ENCODE results near the gene IL1RAP.
"Not testable (repeated sequence)": the region's sequence is repeated elsewhere in the genome, so short reads cannot be mapped to it uniquely, and the experiment has no call there.

IL1RAP gene

DNA sequence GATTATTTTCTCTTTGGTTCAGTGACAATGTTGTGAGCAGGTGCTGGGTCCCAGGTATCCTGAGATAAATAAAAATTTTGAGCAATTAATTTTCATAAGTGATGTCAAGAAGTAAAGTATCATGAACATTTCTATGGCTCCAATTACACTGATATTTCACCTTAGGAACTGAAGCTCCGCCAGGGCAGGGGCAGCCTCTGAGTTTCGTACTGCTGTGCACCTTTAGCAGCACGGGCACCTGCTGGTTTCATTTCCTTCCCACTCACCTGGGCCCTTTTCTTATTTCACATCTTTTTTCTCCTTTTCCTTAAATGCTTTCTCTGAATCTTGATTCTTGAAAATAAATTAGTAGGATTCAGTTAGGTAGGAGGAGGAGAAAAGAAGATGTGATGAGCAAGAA is 1.2 kb upstream of the IL1RAP start:
- DNase-seq (ENCODE audit: low read depth): no peak

DNA sequence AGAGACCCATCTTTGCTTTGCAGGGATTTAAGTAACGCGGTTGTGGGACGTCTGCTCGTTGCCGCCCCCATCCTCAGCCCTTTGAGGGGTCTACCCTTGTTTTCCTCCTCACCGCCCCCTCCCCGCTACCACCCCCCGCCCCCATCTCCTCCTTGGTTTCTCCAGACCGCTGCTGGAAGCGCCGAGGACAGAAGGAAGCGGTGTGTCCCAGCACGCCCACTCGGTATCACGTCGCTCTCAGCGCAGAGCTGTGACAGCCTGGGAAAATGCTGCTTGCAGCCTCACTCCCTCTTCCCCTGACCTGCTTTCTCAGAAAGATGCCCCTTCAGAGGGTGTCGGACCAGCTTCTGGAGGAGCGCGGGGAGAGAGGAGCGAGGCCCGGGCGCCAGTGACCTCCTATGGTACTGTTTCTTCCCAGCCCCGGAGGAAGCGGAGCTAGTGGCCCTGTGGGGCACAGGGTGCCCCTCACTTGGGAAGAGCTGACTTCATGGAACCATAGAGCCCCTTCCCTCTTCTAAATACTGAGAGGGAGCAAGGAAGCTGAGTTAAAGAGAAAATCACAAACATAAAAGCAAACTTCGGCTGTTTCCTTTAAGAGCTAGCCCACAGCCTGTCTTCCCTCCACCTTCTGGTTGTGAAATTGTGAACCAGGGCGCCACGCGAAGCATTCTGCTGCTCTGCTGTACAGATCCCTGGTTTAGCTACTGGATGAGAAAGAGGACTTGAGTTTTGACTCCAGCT is 698 bp downstream of the IL1RAP start:
- no peak for DNase-seq (ENCODE audit: low read depth)

GRCh38 chr3:190516416-190516815 is 2.5 kb downstream of the IL1RAP start:
- DNase-seq (ENCODE audit: low read depth): no peak

DNA sequence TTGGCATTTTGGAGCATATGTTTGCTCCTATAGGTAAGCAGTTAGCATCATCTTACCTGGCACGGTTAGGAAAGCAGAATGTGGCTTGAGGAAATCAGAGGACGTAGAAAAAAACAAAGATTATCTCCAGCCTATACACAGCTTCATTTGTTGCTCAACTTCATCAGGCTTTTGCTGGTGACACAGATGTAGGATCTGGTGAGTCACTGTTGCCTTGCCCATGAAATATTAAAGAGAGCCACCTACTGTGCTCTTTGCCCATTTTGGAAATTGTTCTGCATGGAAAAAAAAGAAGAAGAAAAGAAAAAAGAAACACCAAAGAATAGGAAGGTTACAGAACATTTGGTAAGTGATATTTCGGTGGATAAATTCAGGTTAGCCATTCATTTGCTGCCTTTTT is 3.8 kb downstream of the IL1RAP start:
- DNase-seq (ENCODE audit: low read depth): no peak

DNA sequence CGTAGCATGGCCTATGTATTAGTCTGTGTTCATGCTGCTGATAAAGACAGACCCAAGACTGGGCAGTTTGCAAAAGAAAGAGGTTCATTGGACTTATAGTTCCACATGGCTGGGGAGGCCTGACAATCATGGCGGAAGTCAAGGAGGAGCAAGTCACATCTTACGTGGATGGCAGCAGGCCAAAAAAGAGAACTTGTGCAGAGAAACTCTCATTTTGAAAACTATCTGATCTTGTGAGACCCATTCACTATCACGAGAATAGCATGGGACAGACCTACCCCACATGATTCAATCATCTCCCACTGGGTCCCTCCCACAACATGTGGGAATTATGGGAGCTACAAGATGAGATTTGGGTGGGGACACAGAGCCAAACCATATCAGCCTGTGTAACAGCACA is 4.6 kb downstream of the IL1RAP start:
- DNase-seq (ENCODE audit: low read depth): not testable (repeated sequence)

GRCh38 chr3:190519886-190520285 is 6.0 kb downstream of the IL1RAP start:
- DNase-seq (ENCODE audit: low read depth): no peak

GRCh38 chr3:190521998-190522397 is 8.1 kb downstream of the IL1RAP start:
- DNase-seq (ENCODE audit: low read depth): no peak

DNA sequence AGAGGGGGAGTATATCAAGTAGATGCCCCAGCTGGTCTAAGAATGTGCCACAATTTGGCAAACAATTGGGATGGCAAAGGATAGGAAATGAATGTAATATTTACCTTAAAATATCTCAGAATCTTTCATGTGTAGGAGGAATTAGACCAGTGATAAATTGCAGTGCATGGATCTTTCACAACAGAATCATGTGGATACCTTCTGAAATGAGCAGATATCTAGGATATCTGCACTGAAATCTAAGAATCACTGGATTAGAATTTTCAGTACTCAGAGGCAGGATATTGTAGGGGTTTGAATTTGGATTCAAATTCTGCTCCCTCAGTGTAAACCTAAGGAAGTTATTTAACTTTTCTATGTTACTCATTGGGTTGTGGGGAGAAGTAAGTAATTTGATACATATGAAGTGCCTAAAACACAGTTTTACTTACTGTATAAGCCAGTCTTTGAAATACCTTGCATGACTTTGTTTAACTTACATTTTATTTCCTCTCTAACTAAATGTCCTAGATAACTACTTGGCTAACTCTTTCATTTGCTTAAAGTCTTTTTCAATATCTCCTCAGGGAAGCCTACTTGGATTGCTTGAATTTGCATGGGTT is 8.8 kb downstream of the IL1RAP start:
- no peak for DNase-seq (ENCODE audit: low read depth)

DNA sequence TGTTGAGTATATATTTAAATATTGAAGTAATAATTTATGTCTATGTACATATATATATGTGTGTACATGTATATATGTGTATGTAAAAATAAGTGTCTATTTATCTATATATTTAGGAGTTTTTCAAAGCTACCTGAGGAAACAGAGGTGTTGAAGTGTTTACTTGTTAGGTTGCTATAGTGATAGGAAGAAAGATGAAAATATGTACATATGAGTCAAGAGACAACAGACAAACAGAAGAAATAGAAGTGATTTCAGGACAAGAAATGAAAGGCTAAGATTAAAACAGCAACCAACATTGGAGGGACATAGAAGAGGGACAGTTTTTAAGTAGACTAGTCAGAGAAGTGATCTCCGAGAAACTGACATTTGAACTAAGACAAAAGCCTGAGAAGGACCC is 11.1 kb downstream of the IL1RAP start:
- no peak for DNase-seq (ENCODE audit: low read depth)

DNA sequence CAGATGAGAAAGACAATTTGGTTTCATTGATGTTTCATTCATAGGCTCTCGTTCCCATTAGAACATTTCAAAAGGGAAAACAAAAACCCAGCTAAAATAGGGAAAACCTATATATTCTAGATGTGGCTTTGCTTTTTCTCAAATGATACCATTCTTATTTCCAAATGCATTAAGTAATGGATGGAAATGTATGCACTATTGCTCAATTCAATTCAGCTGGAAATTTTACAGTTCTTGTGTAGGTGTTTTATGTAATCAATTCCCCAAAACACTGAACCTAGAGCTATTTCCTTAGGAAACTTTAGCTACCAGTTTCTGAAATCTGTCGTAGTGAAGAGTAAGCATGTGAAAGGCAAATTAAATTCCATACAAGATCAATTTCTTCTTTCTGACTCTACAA is 11.7 kb downstream of the IL1RAP start:
- DNase-seq (ENCODE audit: low read depth): no peak

DNA sequence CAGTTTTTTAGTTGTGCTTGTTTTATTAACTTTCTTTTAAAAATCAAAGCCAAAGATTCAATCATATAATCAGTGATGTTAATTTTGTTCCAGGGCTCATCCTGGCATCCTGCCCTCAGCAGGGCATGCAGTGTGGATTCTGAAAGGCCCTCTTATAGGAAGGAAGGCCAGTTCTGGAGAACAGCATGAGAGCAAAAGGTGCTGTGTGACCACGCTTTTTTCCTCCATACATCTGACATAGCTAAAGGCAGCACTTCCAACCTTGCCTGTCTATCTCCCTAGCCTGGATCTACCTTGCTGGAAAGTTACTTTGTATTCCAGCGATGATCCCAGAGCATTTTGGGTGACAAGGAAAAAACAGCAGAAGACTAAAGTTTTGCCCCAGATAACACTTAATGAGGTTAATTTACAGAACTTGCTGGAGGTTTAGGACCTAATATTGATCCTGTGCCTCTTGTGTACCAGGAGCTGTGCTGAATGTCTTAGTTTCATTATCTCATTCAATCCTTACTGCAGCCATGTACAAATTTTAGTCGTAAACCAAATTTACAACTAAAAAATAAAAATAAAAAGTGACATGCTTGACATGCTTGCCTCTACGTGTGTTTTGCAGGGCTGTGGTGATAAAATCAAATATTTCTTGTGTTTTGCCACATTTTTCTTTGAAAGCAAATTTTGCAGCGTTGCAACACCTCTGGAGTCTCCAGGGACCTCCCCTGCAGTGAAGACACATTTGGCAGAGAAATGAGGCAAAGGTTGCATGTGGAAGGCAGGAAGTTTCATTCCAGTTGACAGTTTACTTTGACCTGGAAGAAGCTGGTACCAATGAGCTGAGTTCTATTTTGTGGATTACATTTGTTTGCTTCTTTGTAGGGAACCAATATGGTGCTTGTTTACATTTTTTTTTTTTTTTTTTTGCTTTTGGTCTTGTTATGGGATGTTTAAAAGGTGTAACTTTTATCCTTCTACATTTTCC is 13.2 kb downstream of the IL1RAP start:
- no peak for DNase-seq (ENCODE audit: low read depth)

GRCh38 chr3:190528706-190529105 is 14.8 kb downstream of the IL1RAP start:
- DNase-seq (ENCODE audit: low read depth): no peak

DNA sequence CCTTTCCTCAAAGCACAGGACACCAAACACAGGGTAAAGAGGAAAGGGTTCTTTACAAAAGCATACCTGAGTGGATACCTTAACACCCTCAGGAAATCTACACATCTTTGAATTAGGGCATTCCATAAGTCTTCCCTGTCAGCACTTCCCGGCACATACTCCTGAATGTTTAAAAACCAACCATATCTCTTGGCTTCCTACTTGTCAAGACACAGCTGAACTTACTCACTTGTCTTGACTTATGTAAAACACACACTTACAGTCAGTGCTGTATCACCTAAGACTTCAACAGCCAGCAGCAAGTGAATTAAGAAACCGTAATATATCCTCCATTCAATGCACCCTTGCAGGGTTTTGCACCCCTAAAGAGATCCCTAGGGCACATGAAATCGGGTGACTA is 17.5 kb downstream of the IL1RAP start:
- no peak for DNase-seq (ENCODE audit: low read depth)

- no peak for DNase-seq (ENCODE audit: low read depth)
These were observed 18.9 kb downstream of the IL1RAP start for GRCh38 chr3:190532731-190533203.

DNA sequence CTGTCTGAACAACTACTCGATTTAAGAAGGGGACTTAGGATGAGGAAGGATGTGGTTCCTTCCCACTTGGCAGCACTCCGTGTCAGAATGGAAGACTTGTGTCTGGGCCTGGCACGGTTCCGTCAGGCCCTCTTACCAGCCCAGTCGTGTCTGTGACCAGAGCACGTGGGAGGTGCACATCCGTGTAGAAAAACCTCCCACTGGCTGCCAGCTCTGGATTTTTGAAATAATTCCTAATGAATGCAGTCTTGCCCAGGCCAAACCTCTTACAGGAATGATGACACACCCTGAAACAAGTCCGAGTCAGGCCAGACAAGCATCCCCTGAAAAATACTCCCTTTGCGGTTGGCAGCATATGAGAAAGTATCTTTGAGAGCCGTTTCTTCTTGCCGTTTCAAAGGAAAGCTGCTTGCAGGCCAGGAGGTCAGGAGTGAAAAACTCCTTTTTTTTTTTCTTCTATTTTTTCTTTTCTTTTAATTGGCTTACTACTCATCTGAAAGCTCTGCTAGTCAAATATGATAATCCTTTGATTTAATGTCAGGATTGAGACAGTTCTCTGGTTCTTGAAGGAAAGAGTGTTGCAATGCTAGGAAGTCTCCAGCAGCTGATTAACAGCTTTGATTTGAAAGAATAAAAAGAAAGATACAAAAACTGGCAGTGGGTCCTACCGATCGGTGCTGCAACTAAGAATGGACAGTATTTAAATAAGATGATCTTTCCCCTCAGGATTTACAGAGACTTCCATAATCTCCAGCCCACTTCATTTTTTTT is 19.8 kb downstream of the IL1RAP start:
- peak; percentile 33 for DNase-seq (ENCODE audit: low read depth)

DNA sequence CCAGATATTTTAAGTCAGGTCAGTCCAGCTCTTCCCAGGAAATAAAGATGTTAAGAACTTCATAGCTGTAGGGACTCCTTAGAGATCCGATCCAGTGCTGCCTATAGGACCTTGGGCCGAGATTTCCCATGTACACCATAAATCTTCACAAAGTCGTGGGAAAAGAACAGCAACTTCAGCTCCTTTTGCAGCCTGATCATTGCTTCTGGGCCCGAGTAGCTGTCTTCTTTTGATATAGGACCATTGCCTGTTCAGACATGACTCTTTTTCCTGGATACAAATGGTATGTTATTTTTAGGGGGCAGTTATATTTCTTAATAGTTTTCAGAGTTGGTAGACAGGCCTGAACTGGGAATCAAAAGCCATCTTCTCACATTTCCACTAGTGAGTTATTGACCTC is 20.5 kb downstream of the IL1RAP start:
- no peak for DNase-seq (ENCODE audit: low read depth)

GRCh38 chr3:190534986-190535385 is 21.1 kb downstream of the IL1RAP start:
- no peak for DNase-seq (ENCODE audit: low read depth)

GRCh38 chr3:190537146-190537545 is 23.3 kb downstream of the IL1RAP start:
- no peak for DNase-seq (ENCODE audit: low read depth)

- no peak for DNase-seq (ENCODE audit: low read depth)
These were observed 24.4 kb downstream of the IL1RAP start for GRCh38 chr3:190538288-190538687.

DNA sequence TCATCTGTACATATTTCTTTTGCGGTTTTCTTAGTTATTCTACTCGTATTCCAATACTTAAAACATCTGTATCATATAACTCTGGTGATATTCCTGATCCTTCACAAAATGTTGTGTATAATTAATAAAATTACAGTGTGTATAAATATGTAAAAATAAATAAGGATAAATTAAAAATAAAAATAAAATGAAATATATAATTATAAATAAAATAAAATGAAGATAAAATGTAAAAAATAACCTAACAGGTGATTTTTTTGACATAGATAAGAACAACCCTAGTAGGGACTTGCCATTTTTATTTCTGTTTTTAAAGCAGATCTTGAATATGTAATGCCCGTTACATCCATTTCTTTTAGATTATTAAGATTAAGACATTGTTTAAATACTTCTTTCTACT is 25.6 kb downstream of the IL1RAP start:
- DNase-seq (ENCODE audit: low read depth): no peak

DNA sequence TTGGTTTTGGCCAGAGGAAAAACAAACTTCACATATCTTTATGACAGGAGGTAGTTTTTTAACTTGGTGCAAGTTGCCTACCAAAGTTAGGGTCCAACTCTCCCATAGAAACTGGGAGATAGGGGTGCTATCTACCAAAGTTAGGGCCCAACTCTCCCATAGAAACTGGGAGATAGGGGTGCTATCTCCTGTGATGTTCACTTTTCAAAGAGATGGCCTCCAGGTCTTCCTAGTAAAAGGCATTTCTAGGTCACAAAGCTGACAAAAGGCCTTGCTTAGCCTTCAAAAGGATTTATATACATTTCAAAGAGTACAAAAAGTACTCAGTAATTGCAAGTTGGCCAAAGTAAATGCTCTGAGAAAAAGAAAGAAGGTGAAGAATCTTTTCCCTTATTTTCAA is 27.1 kb downstream of the IL1RAP start:
- DNase-seq (ENCODE audit: low read depth): no peak

GRCh38 chr3:190541560-190541959 is 27.7 kb downstream of the IL1RAP start:
- no peak for DNase-seq (ENCODE audit: low read depth)

Measured in CMK (cell line).